OCI-LY1 (cell line): ENCODE measurements around the gene BTBD9.

Experiments used
- H2AFZ ChIP-seq: fragments of 200-600 bp; sonication (generic), shearing (Covaris generic); 2 replicates; pipeline ENCODE4 v1.6.0; 2014; ENCODE audit warnings: antibody characterized with exemption, mild to moderate bottlenecking, low read length
- H3F3A ChIP-seq: fragments of 200-600 bp; sonication (generic), shearing (Covaris generic); 2 replicates; pipeline ENCODE4 v1.6.0; 2014; ENCODE audit warnings: mild to moderate bottlenecking, antibody characterized with exemption, low read length, moderate library complexity; ENCODE audit not compliant: insufficient read depth
- H3K27ac ChIP-seq: fragments of 200-600 bp; sonication (generic); 2 replicates; pipeline ENCODE4 v1.5.1; 2014; ENCODE audit warnings: low read length, mixed run types, mild to moderate bottlenecking, low read depth; ENCODE audit not compliant: poor library complexity, severe bottlenecking
- H3K27me3 ChIP-seq: fragments of 200-600 bp; sonication (generic); 2 replicates; pipeline ENCODE4 v1.6.0; 2014; ENCODE audit warnings: antibody characterized with exemption, mild to moderate bottlenecking, low read length, moderate library complexity; ENCODE audit not compliant: insufficient read depth
- H3K36me3 ChIP-seq: fragments of 200-600 bp; sonication (generic); 2 replicates; pipeline ENCODE4 v1.6.1; 2014; ENCODE audit warnings: mild to moderate bottlenecking, antibody characterized with exemption, low read length, moderate library complexity, mixed read lengths; ENCODE audit not compliant: insufficient read depth
- H3K4me1 ChIP-seq: fragments of 200-600 bp; sonication (generic); 2 replicates; pipeline ENCODE4 v1.5.1; 2014; ENCODE audit warnings: mild to moderate bottlenecking, low read length, moderate library complexity; ENCODE audit not compliant: insufficient read depth, severe bottlenecking
- H3K4me2 ChIP-seq: fragments of 200-600 bp; sonication (generic), shearing (Covaris generic); 2 replicates; pipeline ENCODE4 v1.6.1; 2014; ENCODE audit warnings: low read length
- H3K4me3 ChIP-seq: fragments of 200-600 bp; sonication (generic); 2 replicates; pipeline ENCODE4 v1.5.1; 2014; ENCODE audit warnings: low read length, low read depth, mild to moderate bottlenecking, mixed read lengths; ENCODE audit not compliant: poor library complexity, severe bottlenecking
- H3K79me2 ChIP-seq: fragments of 200-600 bp; shearing (Covaris generic); 2 replicates; pipeline ENCODE4 v1.6.1; 2016; ENCODE audit warnings: mixed run types, low read length, mixed read lengths; ENCODE audit not compliant: insufficient read depth
- H3K9ac ChIP-seq: fragments of 200-600 bp; sonication (generic), shearing (Covaris generic); 2 replicates; pipeline ENCODE4 v1.6.1; 2014; ENCODE audit warnings: mild to moderate bottlenecking, low read length, mixed read lengths
- H3K9me2 ChIP-seq: fragments of 200-600 bp; sonication (generic), shearing (Covaris generic); 2 replicates; pipeline ENCODE4 v1.6.1; 2014; ENCODE audit warnings: low read depth, mild to moderate bottlenecking, low read length, mixed read lengths
- H3K9me3 ChIP-seq: fragments of 200-600 bp; shearing (Covaris generic); 2 replicates; pipeline ENCODE4 v1.6.1; 2014; ENCODE audit warnings: low read length, mixed read lengths
- H4K20me1 ChIP-seq: fragments of 200-600 bp; sonication (generic), shearing (Covaris generic); 2 replicates; pipeline ENCODE4 v1.6.0; 2016; ENCODE audit warnings: mild to moderate bottlenecking, low read length; ENCODE audit not compliant: insufficient read depth
- CTCF ChIP-seq: fragments of 200-600 bp; sonication (generic), shearing (Covaris generic); IDR thresholded peaks from 2 replicates; pipeline ENCODE4 v1.5.1; 2017; ENCODE audit warnings: mild to moderate bottlenecking, antibody characterized with exemption, low read length, moderate library complexity, mixed read lengths
- EZH2 ChIP-seq: fragments of 200-600 bp; sonication (generic), shearing (Covaris generic); IDR thresholded peaks from 2 replicates; pipeline ENCODE4 v1.8.0; 2017; ENCODE audit warnings: borderline replicate concordance, mixed run types, mild to moderate bottlenecking, antibody characterized with exemption, low read length, moderate library complexity, mixed read lengths

Gene BTBD9

DNA sequence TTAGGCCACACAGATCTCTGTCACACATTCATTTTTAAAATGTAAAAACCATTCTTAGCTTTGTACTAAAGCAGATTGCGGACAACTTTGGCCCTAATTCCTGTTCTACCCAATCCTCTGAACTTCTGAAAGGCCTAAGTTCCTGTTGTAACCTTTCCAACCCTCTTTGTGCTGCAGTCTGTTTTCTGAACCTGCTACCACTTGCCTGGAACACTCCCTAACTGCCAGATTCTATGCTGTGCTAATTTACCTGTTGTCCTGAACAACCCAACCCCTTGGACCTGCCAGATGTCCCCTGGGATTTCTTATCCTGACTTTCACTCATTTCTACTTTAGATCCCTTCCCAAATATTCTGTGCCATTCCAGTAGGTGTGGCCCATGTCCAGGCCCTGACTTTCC lies 421.5 kb downstream of the BTBD9 start:
- no peaks in the 10 kb centered on the region for H3K36me3 ChIP-seq
- H3K9ac ChIP-seq: no peak overlapping the region
- no peak overlapping the region for H3K27ac ChIP-seq
- no peaks in the 10 kb centered on the region for H3K79me2 ChIP-seq
- H3F3A ChIP-seq: no peaks in the 10 kb centered on the region
- H3K9me3 ChIP-seq: no peaks in the 10 kb centered on the region
- TF ChIP-seq EZH2: no peak
- TF ChIP-seq CTCF: no peak
- H3K4me2 ChIP-seq: no peak overlapping the region
- no peaks in the 10 kb centered on the region for H3K27me3 ChIP-seq
- no peaks in the 10 kb centered on the region for H3K4me1 ChIP-seq
- no peak overlapping the region for H3K4me3 ChIP-seq
- no peaks in the 10 kb centered on the region for H4K20me1 ChIP-seq
- H2AFZ ChIP-seq: no peak overlapping the region
- H3K9me2 ChIP-seq: no peaks in the 10 kb centered on the region

GRCh38 chr6:38216451-38216850 lies 423.3 kb downstream of the BTBD9 start:
- Histone ChIP-seq H3K27me3 (no peaks in the 10 kb centered on the region), H4K20me1 (no peaks in the 10 kb centered on the region), H2AFZ (no peak overlapping the region), H3K4me2 (no peak overlapping the region), H3K4me3 (no peak overlapping the region), H3K9ac (no peak overlapping the region), H3F3A (no peaks in the 10 kb centered on the region), H3K79me2 (no peaks in the 10 kb centered on the region), H3K9me3 (no peaks in the 10 kb centered on the region), H3K9me2 (no peaks in the 10 kb centered on the region), H3K27ac (no peak overlapping the region), H3K4me1 (no peaks in the 10 kb centered on the region), H3K36me3 (no peaks in the 10 kb centered on the region)
- TF ChIP-seq CTCF (no peak), EZH2 (no peak)

DNA sequence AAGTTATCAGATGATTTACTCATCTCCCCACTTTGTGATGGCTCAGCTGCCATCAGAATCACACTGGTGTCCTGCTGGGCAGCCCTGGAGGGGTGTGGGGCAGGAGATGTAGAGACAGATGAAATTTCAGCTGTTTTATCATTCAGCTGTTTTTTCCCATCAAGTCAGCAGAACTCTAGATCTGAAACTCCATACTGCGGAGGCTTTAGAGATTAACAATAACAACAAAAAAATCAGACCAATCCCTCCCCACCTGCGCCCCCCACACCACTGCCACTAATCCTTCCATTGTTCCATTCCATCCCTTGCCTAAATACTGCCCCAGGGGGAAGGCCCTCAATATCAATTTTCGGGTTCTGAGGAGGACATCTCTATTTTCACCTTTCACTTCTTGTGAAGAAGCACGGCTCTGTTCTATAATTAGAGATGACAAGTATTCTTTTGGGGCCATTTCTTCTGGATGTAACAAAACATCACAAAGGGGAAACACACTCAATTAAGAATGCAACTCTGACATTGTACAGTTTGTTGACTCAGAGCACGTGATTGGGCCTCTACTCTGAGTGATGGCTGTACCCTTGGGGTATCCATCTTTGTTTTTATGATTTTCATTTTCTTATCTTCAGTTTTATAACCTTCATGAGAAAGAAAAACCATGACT lies 423.9 kb downstream of the BTBD9 start:
- H3K9ac ChIP-seq: no peak overlapping the region
- H3K27me3 ChIP-seq: no peaks in the 10 kb centered on the region
- no peaks in the 10 kb centered on the region for H3K9me3 ChIP-seq
- H3K36me3 ChIP-seq: no peaks in the 10 kb centered on the region
- no peaks in the 10 kb centered on the region for H4K20me1 ChIP-seq
- no peak overlapping the region for H3K27ac ChIP-seq
- H3F3A ChIP-seq: no peaks in the 10 kb centered on the region
- TF ChIP-seq CTCF: no peak
- no peak for TF ChIP-seq EZH2
- H2AFZ ChIP-seq: no peak overlapping the region
- H3K79me2 ChIP-seq: no peaks in the 10 kb centered on the region
- H3K9me2 ChIP-seq: no peaks in the 10 kb centered on the region
- H3K4me2 ChIP-seq: no peak overlapping the region
- H3K4me1 ChIP-seq: no peaks in the 10 kb centered on the region
- no peak overlapping the region for H3K4me3 ChIP-seq
